Naive thymus-derived CD4-positive, alpha-beta T cell (primary cell): ENCODE results near the gene CTNNB1. TPM values are rescaled to one million over a fixed set of nuclear protein-coding genes. Genes with fewer than 3 reads are reported as not detected.

Source experiments
- ATAC-seq: fragments of 150-1000 bp; cut with Tn5 transposase; 2 replicates; pipeline ENCODE4 v1.10.0; 2021; ENCODE audit warnings: mild to moderate bottlenecking, moderate library complexity
- CTCF ChIA-PET: fragments of 350-600 bp; sonication (Branson Sonifier 250); formaldehyde crosslinking; loops from one replicate; lab custom pipeline; 2021; ENCODE audit warnings: antibody characterized with exemption; lab: Charles Lee
- POLR2A ChIA-PET: fragments of 350-600 bp; sonication (Branson Sonifier 250); formaldehyde crosslinking; loops from one replicate; lab custom pipeline; 2021; ENCODE audit warnings: antibody characterized with exemption, inconsistent platforms; lab: Charles Lee
- DNase-seq, 9 donors: peaks; one replicate each; pipeline versions ENCODE4 v3.0.0 to v3.0.0-alpha.2; 2020 to 2022; ENCODE audit warnings: mixed read lengths in 1 of 9
- H3K27ac ChIP-seq: one replicate; pipeline ENCODE4 v1.7.0; 2013; ENCODE audit warnings: mild to moderate bottlenecking, low read depth, low read length, moderate library complexity
- H3K27me3 ChIP-seq, 2 donors: one replicate each; pipeline ENCODE4 v1.7.0; 2013; ENCODE audit warnings: low read length in 2 of 2, mild to moderate bottlenecking in 2 of 2, moderate library complexity in 2 of 2; ENCODE audit not compliant: control insufficient read depth in 2 of 2, insufficient read depth in 2 of 2
- H3K36me3 ChIP-seq, 3 experiments: 1 replicate in 2 of 3; 2 replicates in 1 of 3; pipeline ENCODE4 v1.7.0; 2013; ENCODE audit warnings: low read length in 3 of 3, mild to moderate bottlenecking in 3 of 3, moderate library complexity in 1 of 3; ENCODE audit not compliant: insufficient read depth in 3 of 3, control insufficient read depth in 2 of 3
- H3K4me1 ChIP-seq, 2 donors: one replicate each; pipeline ENCODE4 v1.7.0; 2013; ENCODE audit warnings: low read length in 2 of 2, mild to moderate bottlenecking in 2 of 2, moderate library complexity in 1 of 2; ENCODE audit not compliant: control insufficient read depth in 2 of 2, insufficient read depth in 2 of 2
- H3K4me3 ChIP-seq: 2 replicates; pipeline ENCODE4 v1.7.0; 2013; ENCODE audit warnings: mild to moderate bottlenecking, low read length
- H3K9me3 ChIP-seq, 3 experiments: 1 replicate in 2 of 3; 2 replicates in 1 of 3; pipeline ENCODE4 v1.7.0; 2013; ENCODE audit warnings: low read length in 3 of 3; ENCODE audit not compliant: control insufficient read depth in 2 of 3
- H3K27ac Mint-ChIP-seq, 9 donors: one replicate each; pipeline ENCODE4 v1.8.0; 2020 to 2022; ENCODE audit warnings: mixed read lengths in 9 of 9, mild to moderate bottlenecking in 8 of 9, moderate library complexity in 5 of 9, inconsistent platforms in 2 of 9
- H3K27me3 Mint-ChIP-seq, 5 donors: one replicate each; pipeline ENCODE4 v1.8.0; 2021 to 2022; ENCODE audit warnings: mixed read lengths in 5 of 5, mild to moderate bottlenecking in 1 of 5
- H3K36me3 Mint-ChIP-seq, 5 donors: one replicate each; pipeline ENCODE4 v1.8.0; 2020 to 2022; ENCODE audit warnings: mixed read lengths in 5 of 5, mild to moderate bottlenecking in 3 of 5, inconsistent platforms in 1 of 5
- H3K4me1 Mint-ChIP-seq, 7 donors: one replicate each; pipeline ENCODE4 v1.8.0; 2020 to 2022; ENCODE audit warnings: mixed read lengths in 7 of 7, mild to moderate bottlenecking in 3 of 7, inconsistent platforms in 1 of 7
- H3K4me3 Mint-ChIP-seq, 10 donors: one replicate each; pipeline ENCODE4 v1.8.0; 2020 to 2022; ENCODE audit warnings: mild to moderate bottlenecking in 10 of 10, mixed read lengths in 10 of 10, moderate library complexity in 6 of 10, inconsistent platforms in 2 of 10
- H3K9me3 Mint-ChIP-seq, 11 donors: one replicate each; pipeline ENCODE4 v1.8.0; 2020 to 2022; ENCODE audit warnings: mixed read lengths in 11 of 11, mild to moderate bottlenecking in 4 of 11, inconsistent platforms in 1 of 11, moderate library complexity in 1 of 11
- intact Hi-C, 2 donors: fragments of 100-400 bp; cut with micrococcal nuclease; formaldehyde crosslinking; loops; one replicate each; pipeline ENCODE4 v1.15.1; 2023
- polyA plus RNA-seq, 2 donors: library from polyadenylated mRNA; unstranded; fragments of 300-500 nt; fragmentation: Illumina TruSeq; gene quantifications; one replicate each; pipeline ENCODE4 v1.2.3, GENCODE V29; 2021
- total RNA-seq, 6 experiments: library from RNA in 5 of 6; stranded (reverse) in 5 of 6; gene quantifications; 1 replicate in 5 of 6; 2 replicates in 1 of 6; pipeline ENCODE4 v1.2.3 and lab custom pipeline; 2021 to 2026

Gene CTNNB1
- total and polyA plus RNA-seq, 7 experiments from 2014 or later, result 40.5 to 227 (median 160) TPM

GRCh38 chr3:41190509-41191284 lies 8.6 kb upstream of the CTNNB1 start:
- H3K27ac Mint-ChIP-seq, result no peak overlapping the region
- ChIA-PET CTCF (no interaction called here), POLR2A (interaction anchor here (1.7 to 1.8 kb wide), 2 partner anchors 9 to 20 kb away, joined by 5 to 10 read pairs; partner anchors contain the start of gene CTNNB1)
- Histone ChIP-seq H3K36me3 (no peaks in the 10 kb centered on the region), H3K27ac (no peak overlapping the region), H3K27me3 (no peaks in the 10 kb centered on the region), H3K4me1 (no peaks in the 10 kb centered on the region), H3K4me3 (no peak overlapping the region), H3K9me3 (no peaks in the 10 kb centered on the region)
- no peak overlapping the region for H3K4me3 Mint-ChIP-seq
- H3K9me3 Mint-ChIP-seq, result no peaks in the 10 kb centered on the region
- DNase-seq (no peak), ATAC-seq (peak; percentile 18)
- no peaks in the 10 kb centered on the region for H3K36me3 Mint-ChIP-seq
- peaks cover 6 to 32% (median 11%) of the 10 kb centered on the region in 5 donors for H3K27me3 Mint-ChIP-seq
- H3K4me1 Mint-ChIP-seq, result peaks cover 0 to 19% (median 6%) of the 10 kb centered on the region in 7 donors
- intact Hi-C loops, result no loop called here

- peaks cover 0 to 47% (median 7%) of the 10 kb centered on the region in 5 donors for H3K27me3 Mint-ChIP-seq
- Histone ChIP-seq H3K4me1 (no peaks in the 10 kb centered on the region), H3K4me3 (no peak overlapping the region), H3K27ac (no peak overlapping the region), H3K27me3 (peaks cover 0 to 3% of the 10 kb centered on the region in 2 donors), H3K9me3 (no peaks in the 10 kb centered on the region), H3K36me3 (no peaks in the 10 kb centered on the region)
- no peaks in the 10 kb centered on the region for H3K9me3 Mint-ChIP-seq
- POLR2A ChIA-PET, result no interaction called here
- no peaks in the 10 kb centered on the region for H3K36me3 Mint-ChIP-seq
- intact Hi-C loops, result no loop called here
- CTCF ChIA-PET, result no interaction called here
- no peak overlapping the region for H3K27ac Mint-ChIP-seq
- peaks cover 0 to 16% (median 6%) of the 10 kb centered on the region in 7 donors for H3K4me1 Mint-ChIP-seq
- no peak overlapping the region for H3K4me3 Mint-ChIP-seq
- DNase-seq (no peak), ATAC-seq (no peak)
Observed at GRCh38 chr3:41192885-41193284, 6.4 kb upstream of the CTNNB1 start.

DNA sequence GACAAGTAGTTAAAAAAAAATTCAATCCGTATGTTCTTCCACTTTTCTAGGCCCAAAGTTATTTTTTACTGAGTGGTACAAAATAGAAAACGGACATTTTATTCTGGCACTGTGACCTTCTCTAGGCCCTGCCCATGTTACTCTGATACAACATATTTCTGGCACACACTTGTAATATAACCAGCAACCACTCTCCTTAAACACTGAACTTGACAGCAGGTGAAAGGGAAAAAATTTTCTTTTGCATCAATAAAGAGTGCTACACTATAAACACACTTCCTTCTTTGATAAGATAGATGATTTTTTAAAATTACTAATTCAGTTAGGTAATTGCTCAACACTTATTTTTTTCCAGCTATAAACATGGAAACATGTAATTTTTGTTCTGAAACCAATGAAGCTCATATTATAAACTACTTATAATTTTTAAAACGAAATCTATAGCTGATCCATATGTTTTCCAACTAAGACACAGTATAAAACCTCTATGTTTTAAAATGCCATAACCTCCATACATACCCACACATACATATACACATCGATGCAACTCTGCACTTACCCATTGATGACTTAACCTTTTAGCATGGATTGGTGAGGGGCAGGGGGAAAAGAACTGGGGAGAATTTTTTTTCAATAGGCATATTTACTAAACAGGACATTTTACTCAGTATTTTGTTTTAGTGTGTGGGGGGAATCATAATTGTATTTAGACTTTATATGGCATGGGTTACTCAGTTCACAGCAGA lies 5.3 kb upstream of the CTNNB1 start:
- Histone ChIP-seq H3K4me3 (no peak overlapping the region), H3K27me3 (peaks cover 0 to 3% of the 10 kb centered on the region in 2 donors), H3K4me1 (peaks cover 0 to 5% of the 10 kb centered on the region in 2 donors), H3K36me3 (no peaks in the 10 kb centered on the region), H3K9me3 (no peaks in the 10 kb centered on the region), H3K27ac (no peak overlapping the region)
- H3K4me3 Mint-ChIP-seq, result no peak overlapping the region
- ATAC-seq (no peak), DNase-seq (no peak)
- ChIA-PET POLR2A (no interaction called here), CTCF (no interaction called here)
- H3K4me1 Mint-ChIP-seq, result peaks cover 0 to 13% (median 6%) of the 10 kb centered on the region in 7 donors
- peaks cover 0 to 49% (median 6%) of the 10 kb centered on the region in 5 donors for H3K27me3 Mint-ChIP-seq
- no peaks in the 10 kb centered on the region for H3K9me3 Mint-ChIP-seq
- H3K36me3 Mint-ChIP-seq, result no peaks in the 10 kb centered on the region
- H3K27ac Mint-ChIP-seq, result no peak overlapping the region
- intact Hi-C loops, result no loop called here

- H3K4me3 Mint-ChIP-seq, result no peak overlapping the region
- peaks cover 0 to 49% (median 2%) of the 10 kb centered on the region in 5 donors for H3K27me3 Mint-ChIP-seq
- H3K4me3 ChIP-seq, result no peak overlapping the region
- H3K4me1 ChIP-seq, result peaks cover 0 to 5% of the 10 kb centered on the region in 2 donors
- CTCF ChIA-PET, result no interaction called here
- H3K36me3 Mint-ChIP-seq, result no peaks in the 10 kb centered on the region
- no peak overlapping the region for H3K27ac ChIP-seq
- ATAC-seq (no peak), DNase-seq (no peak)
- POLR2A ChIA-PET, result no interaction called here
- peaks cover 0 to 3% (median 0%) of the 10 kb centered on the region in 3 experiments for H3K36me3 ChIP-seq
- peaks cover 0 to 10% (median 1%) of the 10 kb centered on the region in 7 donors for H3K4me1 Mint-ChIP-seq
- H3K9me3 ChIP-seq, result no peaks in the 10 kb centered on the region
- H3K27ac Mint-ChIP-seq, result no peak overlapping the region
- H3K9me3 Mint-ChIP-seq, result peaks cover 0 to 3% (median 0%) of the 10 kb centered on the region in 11 donors
- peaks cover 0 to 3% of the 10 kb centered on the region in 2 donors for H3K27me3 ChIP-seq
- intact Hi-C loops, result loop anchor here in 1 of 2 donors (5.0 kb wide), 1 partner anchor 1787 kb away; the partner anchor contains the start of gene RPSA
Observed at GRCh38 chr3:41194701-41195100, 4.6 kb upstream of the CTNNB1 start.

DNA sequence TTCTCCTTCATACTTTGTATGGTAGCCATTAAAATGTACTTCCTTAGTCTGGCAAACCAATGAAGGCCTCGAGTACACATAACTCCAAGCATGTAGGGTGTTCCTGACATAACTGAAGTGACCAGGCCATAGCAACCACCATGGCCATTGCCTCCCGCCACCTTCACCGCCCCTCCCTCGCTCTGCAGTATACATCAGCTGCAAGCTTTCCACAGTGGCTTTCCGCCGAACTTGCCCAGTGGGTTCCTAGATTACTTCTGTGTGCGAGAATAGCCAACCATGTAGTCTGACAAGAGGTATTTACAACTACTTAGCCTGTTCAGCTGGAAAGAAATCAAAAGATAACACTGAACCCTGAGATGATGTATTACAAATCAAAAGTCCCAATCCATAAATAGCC lies 3.4 kb upstream of the CTNNB1 start:
- Mint-ChIP-seq H3K27ac (no peak overlapping the region), H3K4me1 (peaks cover 4 to 11% (median 9%) of the 10 kb centered on the region in 7 donors), H3K9me3 (peaks cover 0 to 3% (median 0%) of the 10 kb centered on the region in 11 donors), H3K4me3 (no peak overlapping the region), H3K36me3 (peaks cover 0 to 2% (median 0%) of the 10 kb centered on the region in 5 donors), H3K27me3 (peaks cover 0 to 43% (median 0%) of the 10 kb centered on the region in 5 donors)
- Histone ChIP-seq H3K36me3 (peaks cover 0 to 3% (median 0%) of the 10 kb centered on the region in 3 experiments), H3K27ac (no peak overlapping the region), H3K27me3 (peaks cover 0 to 3% of the 10 kb centered on the region in 2 donors), H3K4me1 (peaks cover 0 to 10% of the 10 kb centered on the region in 2 donors), H3K9me3 (no peaks in the 10 kb centered on the region), H3K4me3 (no peak overlapping the region)
- CTCF ChIA-PET, result interaction anchor here (0.6 to 0.8 kb wide), 2 partner anchors 29 to 815 kb away, joined by 3 to 4 read pairs; no protein-coding TSS in a partner anchor
- intact Hi-C loops, result loop anchor here in 1 of 2 donors (5.0 kb wide), 1 partner anchor 1789 kb away; the partner anchor contains the start of gene RPSA
- POLR2A ChIA-PET, result interaction anchor here (0.6 kb wide), 2 partner anchors 26 to 139 kb away, joined by 3 read pairs; no protein-coding TSS in a partner anchor
- ATAC-seq (no peak), DNase-seq (no peak)
